ENCODE data around the gene ADD3.

ADD3 gene

GRCh38 chr10:110078317-110078716 is 70.5 kb downstream of the ADD3 start:
- no peak overlapping the region for H3K4me3 ChIP-seq (ENCODE audit: low read depth, low read length)
- TF ChIP-seq POLR2A (IDR thresholded peaks at IDR 0.05; ENCODE audit: extremely low read depth, insufficient read length), result no peak
- TF ChIP-seq MYC (IDR thresholded peaks at IDR 0.05; ENCODE audit: low read depth, low read length), result no peak
- TF ChIP-seq, protein P1, sequence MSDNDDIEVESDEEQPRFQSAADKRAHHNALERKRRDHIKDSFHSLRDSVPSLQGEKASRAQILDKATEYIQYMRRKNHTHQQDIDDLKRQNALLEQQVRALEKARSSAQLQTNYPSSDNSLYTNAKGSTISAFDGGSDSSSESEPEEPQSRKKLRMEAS (IDR thresholded peaks at IDR 0.05; ENCODE audit: low read depth, low read length), result no peak
- TF ChIP-seq CTCF (IDR thresholded peaks at IDR 0.05; ENCODE audit: low read depth, low read length), result no peak
- no peak for DNase-seq (ENCODE audit: low read depth)

- H3K4me3 ChIP-seq (ENCODE audit: low read depth, low read length), result no peak overlapping the region
- DNase-seq (ENCODE audit: low read depth), result peak; percentile 80
- TF ChIP-seq MYC (IDR thresholded peaks at IDR 0.05; ENCODE audit: low read depth, low read length), result 0 out of 2 replicates have a peak, but pooled peaks have one; percentile 7
- no peak for TF ChIP-seq POLR2A (IDR thresholded peaks at IDR 0.05; ENCODE audit: extremely low read depth, insufficient read length)
- no peak for TF ChIP-seq CTCF (IDR thresholded peaks at IDR 0.05; ENCODE audit: low read depth, low read length)
- TF ChIP-seq, protein P1 (IDR thresholded peaks at IDR 0.05; ENCODE audit: low read depth, low read length), result no peak
Measured at GRCh38 chr10:110081911-110082310, 74.1 kb downstream of the ADD3 start.

- no peak overlapping the region for H3K4me3 ChIP-seq (ENCODE audit: low read depth, low read length)
- no peak for TF ChIP-seq POLR2A (IDR thresholded peaks at IDR 0.05; ENCODE audit: extremely low read depth, insufficient read length)
- TF ChIP-seq, protein P1 (IDR thresholded peaks at IDR 0.05; ENCODE audit: low read depth, low read length), result no peak
- no peak for TF ChIP-seq MYC (IDR thresholded peaks at IDR 0.05; ENCODE audit: low read depth, low read length)
- no peak for TF ChIP-seq CTCF (IDR thresholded peaks at IDR 0.05; ENCODE audit: low read depth, low read length)
- peak; percentile 55 for DNase-seq (ENCODE audit: low read depth)
Measured at GRCh38 chr10:110083884-110084283, 76.1 kb downstream of the ADD3 start.

GRCh38 chr10:110087682-110088081 is 79.9 kb downstream of the ADD3 start:
- no peak for DNase-seq (ENCODE audit: low read depth)
- TF ChIP-seq MYC (IDR thresholded peaks at IDR 0.05; ENCODE audit: low read depth, low read length), result no peak
- TF ChIP-seq, protein P1 (IDR thresholded peaks at IDR 0.05; ENCODE audit: low read depth, low read length), result no peak
- TF ChIP-seq POLR2A (IDR thresholded peaks at IDR 0.05; ENCODE audit: extremely low read depth, insufficient read length), result no peak
- TF ChIP-seq CTCF (IDR thresholded peaks at IDR 0.05; ENCODE audit: low read depth, low read length), result no peak
- H3K4me3 ChIP-seq (ENCODE audit: low read depth, low read length), result no peak overlapping the region

GRCh38 chr10:110088367-110089104 is 80.8 kb downstream of the ADD3 start:
- DNase-seq (ENCODE audit: low read depth), result no peak
- TF ChIP-seq CTCF (IDR thresholded peaks at IDR 0.05; ENCODE audit: low read depth, low read length) (no peak), POLR2A (IDR thresholded peaks at IDR 0.05; ENCODE audit: extremely low read depth, insufficient read length) (no peak), MYC (IDR thresholded peaks at IDR 0.05; ENCODE audit: low read depth, low read length) (no peak)
- no peak overlapping the region for H3K4me3 ChIP-seq (ENCODE audit: low read depth, low read length)

All from NB4 (cell line).